Activated B cell treated with CpG ODN at 0.5 μM for 24 hours (primary cell): ENCODE data around the gene ARNT2. TPM values are rescaled to one million over a fixed set of nuclear protein-coding genes. Genes with fewer than 3 reads are reported as not detected.

Source experiments
- ATAC-seq: fragments of 200-7000 bp; cut with Tn5 transposase; one replicate; pipeline ENCODE4 v1.10.0; 2021; ENCODE audit warnings: low read depth, mild to moderate bottlenecking, moderate library complexity
- CTCF ChIA-PET: fragments of 350-600 bp; sonication (Branson Sonifier 250); formaldehyde crosslinking; loops from one replicate; lab custom pipeline; 2021; ENCODE audit warnings: antibody characterized with exemption; lab: Charles Lee
- POLR2A ChIA-PET: fragments of 350-600 bp; sonication (Branson Sonifier 250); formaldehyde crosslinking; loops from one replicate; lab custom pipeline; 2021; ENCODE audit warnings: antibody characterized with exemption; lab: Charles Lee
- DNase-seq: peaks from one replicate; pipeline ENCODE4 v3.0.0; 2022
- H3K27ac Mint-ChIP-seq: one replicate; pipeline ENCODE4 v1.8.0; 2020; ENCODE audit warnings: mixed read lengths
- H3K27me3 Mint-ChIP-seq: one replicate; pipeline ENCODE4 v1.8.0; 2021; ENCODE audit warnings: mixed read lengths
- H3K36me3 Mint-ChIP-seq: one replicate; pipeline ENCODE4 v1.8.0; 2021; ENCODE audit warnings: low read depth, mixed read lengths
- H3K4me1 Mint-ChIP-seq: one replicate; pipeline ENCODE4 v1.8.0; 2021; ENCODE audit warnings: mixed read lengths
- H3K4me3 Mint-ChIP-seq: one replicate; pipeline ENCODE4 v1.8.0; 2020; ENCODE audit warnings: mild to moderate bottlenecking, mixed read lengths
- H3K9me3 Mint-ChIP-seq: one replicate; pipeline ENCODE4 v1.8.0; 2020; ENCODE audit warnings: mixed read lengths
- CTCF ChIP-seq: fragments of 200-600 bp; IDR thresholded peaks from one replicate; pipeline ENCODE4 v1.8.0; 2022; ENCODE audit warnings: antibody characterized with exemption, mild to moderate bottlenecking
- intact Hi-C: fragments of 100-400 bp; cut with micrococcal nuclease; formaldehyde crosslinking; loops from one replicate; pipeline ENCODE4 v1.15.1; 2024
- total RNA-seq: library from RNA; stranded (reverse); gene quantifications from 2 replicates; pipeline ENCODE4 v1.2.3, GENCODE V29; 2022

Gene ARNT2
- total RNA-seq, 1 donor from 2014 or later: not detected

DNA sequence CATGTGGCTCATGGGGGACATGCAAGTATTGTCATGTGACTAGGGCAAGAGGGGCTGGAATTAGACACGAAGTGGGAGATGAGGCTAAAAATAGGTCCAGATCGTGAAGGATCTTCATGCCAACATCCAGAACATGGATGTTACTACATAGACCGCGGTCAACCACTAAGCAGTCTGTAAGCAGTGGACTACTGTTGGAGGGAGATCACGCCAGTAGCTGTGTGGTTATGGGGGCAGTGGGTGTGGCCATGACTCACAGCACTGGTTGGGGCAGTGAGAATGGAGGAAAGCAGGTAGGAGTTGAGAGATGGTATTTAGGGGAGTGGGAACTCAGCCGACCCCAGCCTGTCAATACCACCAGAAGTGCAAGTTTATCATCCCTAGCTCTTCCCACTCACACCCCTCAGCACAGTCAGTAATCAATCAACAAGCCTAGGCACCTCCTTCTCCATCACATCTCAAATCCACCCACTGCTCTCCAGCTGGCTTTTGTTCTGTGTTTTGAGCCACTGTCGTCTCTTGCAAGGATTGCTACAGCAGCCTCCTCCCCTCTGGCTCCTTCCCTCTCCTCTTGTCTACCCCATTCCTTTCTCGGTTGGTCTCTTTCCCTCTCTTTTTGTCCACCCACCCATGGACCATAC lies 183.8 kb downstream of the ARNT2 start:
- ChIA-PET CTCF (no interaction called here), POLR2A (no interaction called here)
- H3K27ac Mint-ChIP-seq: no peak overlapping the region
- H3K9me3 Mint-ChIP-seq: no peaks in the 10 kb centered on the region
- H3K4me1 Mint-ChIP-seq: no peaks in the 10 kb centered on the region
- H3K36me3 Mint-ChIP-seq: no peaks in the 10 kb centered on the region
- ATAC-seq (no peak), DNase-seq (no peak)
- TF ChIP-seq CTCF: no peak
- H3K4me3 Mint-ChIP-seq: no peak overlapping the region
- intact Hi-C loops: no loop called here
- no peaks in the 10 kb centered on the region for H3K27me3 Mint-ChIP-seq

GRCh38 chr15:80588801-80589200 lies 184.6 kb downstream of the ARNT2 start:
- Mint-ChIP-seq H3K4me3 (no peak overlapping the region), H3K9me3 (no peaks in the 10 kb centered on the region), H3K4me1 (no peaks in the 10 kb centered on the region), H3K27ac (no peak overlapping the region), H3K27me3 (no peaks in the 10 kb centered on the region), H3K36me3 (no peaks in the 10 kb centered on the region)
- no peak for TF ChIP-seq CTCF
- ChIA-PET POLR2A (no interaction called here), CTCF (no interaction called here)
- DNase-seq: no peak
- ATAC-seq: no peak
- intact Hi-C loops: no loop called here

GRCh38 chr15:80590761-80591355 lies 186.7 kb downstream of the ARNT2 start:
- H3K27me3 Mint-ChIP-seq: no peaks in the 10 kb centered on the region
- intact Hi-C loops: no loop called here
- H3K4me3 Mint-ChIP-seq: no peak overlapping the region
- H3K4me1 Mint-ChIP-seq: no peaks in the 10 kb centered on the region
- DNase-seq (no peak), ATAC-seq (no peak)
- H3K27ac Mint-ChIP-seq: no peak overlapping the region
- POLR2A ChIA-PET: no interaction called here
- TF ChIP-seq CTCF: no peak
- CTCF ChIA-PET: no interaction called here
- H3K9me3 Mint-ChIP-seq: no peaks in the 10 kb centered on the region
- H3K36me3 Mint-ChIP-seq: no peaks in the 10 kb centered on the region

- intact Hi-C loops: no loop called here
- Mint-ChIP-seq H3K9me3 (no peaks in the 10 kb centered on the region), H3K27ac (no peak overlapping the region), H3K36me3 (no peaks in the 10 kb centered on the region), H3K4me1 (no peaks in the 10 kb centered on the region), H3K4me3 (no peak overlapping the region), H3K27me3 (peaks cover 4% of the 10 kb centered on the region)
- no peak for TF ChIP-seq CTCF
- POLR2A ChIA-PET: no interaction called here
- DNase-seq (no peak), ATAC-seq (no peak)
- CTCF ChIA-PET: no interaction called here
These were observed 187.3 kb downstream of the ARNT2 start for GRCh38 chr15:80591471-80591870.

- H3K36me3 Mint-ChIP-seq: no peaks in the 10 kb centered on the region
- intact Hi-C loops: no loop called here
- H3K27ac Mint-ChIP-seq: no peak overlapping the region
- DNase-seq (no peak), ATAC-seq (no peak)
- POLR2A ChIA-PET: no interaction called here
- CTCF ChIA-PET: no interaction called here
- TF ChIP-seq CTCF: no peak
- peaks cover 4% of the 10 kb centered on the region for H3K27me3 Mint-ChIP-seq
- no peak overlapping the region for H3K4me3 Mint-ChIP-seq
- no peaks in the 10 kb centered on the region for H3K4me1 Mint-ChIP-seq
- H3K9me3 Mint-ChIP-seq: no peaks in the 10 kb centered on the region
These were observed 188.0 kb downstream of the ARNT2 start for GRCh38 chr15:80591938-80592825.
